RPMI7951 (cell line): ENCODE measurements around the gene NPY2R. TPM values are rescaled to one million over a fixed set of nuclear protein-coding genes. Genes with fewer than 3 reads are reported as not detected.

Experiments
- DNase-seq: peaks from one replicate; pipeline ENCODE4 v3.0.0-alpha.2; 2012; ENCODE audit warnings: low read depth
- total RNA-seq: library from RNA; depleted of rRNA; stranded (reverse); fragments of >200 nt; shearing (Covaris generic); gene quantifications from 2 replicates; pipeline ENCODE4 v1.2.3, GENCODE V29; 2014; rRNA removed

Gene NPY2R
- total RNA-seq, 1 experiment from 2014 or later: not detected

- no peak for DNase-seq
Measured at GRCh38 chr4:155249016-155249566, 40.7 kb downstream of the NPY2R start.

- DNase-seq: no peak
Measured at GRCh38 chr4:155252327-155252726, 43.9 kb downstream of the NPY2R start.

- no peak for DNase-seq
Measured at GRCh38 chr4:155263480-155263879, 55.0 kb downstream of the NPY2R start.

GRCh38 chr4:155265113-155265512 is 56.7 kb downstream of the NPY2R start:
- DNase-seq: no peak

Other genes starting within 250 kb of the NPY2R start
- gene MAP9, start 168.3 kb downstream of the NPY2R start, total RNA-seq: 3.9 and 6.0 TPM in 2 replicates